Liver (tissue), 9 donors: ENCODE measurements around the gene TTLL3. TPM values are rescaled to one million over a fixed set of nuclear protein-coding genes. Genes with fewer than 3 reads are reported as not detected.

Source experiments
- DNase-seq: peaks from one replicate; pipeline ENCODE4 v3.0.0-alpha.2; 2017; ENCODE audit warnings: low spot score
- H3K27ac ChIP-seq, 2 donors: one replicate each; pipeline ENCODE4 v1.7.0; 2013; ENCODE audit warnings: inconsistent platforms in 2 of 2, low read length in 2 of 2, control low read depth in 1 of 2, low read depth in 1 of 2, mild to moderate bottlenecking in 1 of 2
- H3K27me3 ChIP-seq, 4 donors: one replicate each; pipeline versions ENCODE4 v1.6.1 to v1.7.0; 2013; ENCODE audit warnings: low read length in 3 of 4, inconsistent platforms in 1 of 4, mild to moderate bottlenecking in 1 of 4, moderate library complexity in 1 of 4; ENCODE audit not compliant: control insufficient read depth in 4 of 4, insufficient read depth in 4 of 4
- H3K36me3 ChIP-seq, 4 donors: one replicate each; pipeline versions ENCODE4 v1.6.1 to v1.7.0; 2013; ENCODE audit warnings: low read length in 3 of 4, mild to moderate bottlenecking in 3 of 4, low read depth in 1 of 4, moderate library complexity in 1 of 4; ENCODE audit not compliant: control insufficient read depth in 4 of 4, insufficient read depth in 3 of 4
- H3K4me1 ChIP-seq, 4 donors: one replicate each; pipeline versions ENCODE4 v1.6.1 to v1.7.0; 2013; ENCODE audit warnings: low read length in 3 of 4, mild to moderate bottlenecking in 3 of 4, moderate library complexity in 1 of 4; ENCODE audit not compliant: control insufficient read depth in 4 of 4, insufficient read depth in 4 of 4
- H3K4me3 ChIP-seq, 3 donors: one replicate each; pipeline versions ENCODE4 v1.6.1 to v1.7.0; 2013; ENCODE audit warnings: low read length in 3 of 3, control low read depth in 1 of 3, low read depth in 1 of 3, mild to moderate bottlenecking in 1 of 3
- H3K9ac ChIP-seq, 2 donors: one replicate each; pipeline ENCODE4 v1.7.0; 2013; ENCODE audit warnings: low read length in 2 of 2, mild to moderate bottlenecking in 2 of 2, moderate library complexity in 2 of 2, control low read depth in 1 of 2, low read depth in 1 of 2
- H3K9me3 ChIP-seq, 4 donors: one replicate each; pipeline versions ENCODE4 v1.6.1 to v1.7.0; 2013; ENCODE audit warnings: low read length in 3 of 4; ENCODE audit not compliant: control insufficient read depth in 4 of 4
- EGR1 ChIP-seq, 2 donors: IDR thresholded peaks; 2 replicates each; pipeline ENCODE4 v1.6.1; 2016 to 2018; ENCODE audit warnings: antibody characterized with exemption in 2 of 2, low read depth in 2 of 2
- FOXA1 ChIP-seq: IDR thresholded peaks from 2 replicates; pipeline ENCODE4 v1.6.1; 2016; ENCODE audit warnings: antibody characterized with exemption
- GABPA ChIP-seq, 2 donors: IDR thresholded peaks in 1 of 2; conservative IDR thresholded peaks in 1 of 2; 2 replicates each; pipeline ENCODE4 v1.6.1; 2016; ENCODE audit warnings: antibody characterized with exemption in 2 of 2, mild to moderate bottlenecking in 1 of 2, moderate library complexity in 1 of 2
- HNF4G ChIP-seq: IDR thresholded peaks from 2 replicates; pipeline ENCODE4 v1.6.1; 2016; ENCODE audit warnings: antibody characterized with exemption
- JUND ChIP-seq, 2 donors: IDR thresholded peaks; 2 replicates each; pipeline ENCODE4 v1.6.1; 2016; ENCODE audit warnings: antibody characterized with exemption in 2 of 2
- NR2F2 ChIP-seq: IDR thresholded peaks from 2 replicates; pipeline ENCODE4 v1.6.1; 2016; ENCODE audit warnings: antibody characterized with exemption
- RAD21 ChIP-seq, 2 donors: IDR thresholded peaks; 2 replicates each; pipeline ENCODE4 v1.6.1; 2016; ENCODE audit warnings: antibody characterized with exemption in 2 of 2, mild to moderate bottlenecking in 2 of 2
- RXRA ChIP-seq, 2 donors: IDR thresholded peaks; 2 replicates each; pipeline ENCODE4 v1.6.1; 2017 to 2018; ENCODE audit warnings: antibody characterized with exemption in 2 of 2, mild to moderate bottlenecking in 1 of 2
- SP1 ChIP-seq: IDR thresholded peaks from 2 replicates; pipeline ENCODE4 v1.6.1; 2018; ENCODE audit warnings: antibody characterized with exemption, mild to moderate bottlenecking
- TAF1 ChIP-seq: conservative IDR thresholded peaks from 2 replicates; pipeline ENCODE4 v1.6.1; 2016; ENCODE audit warnings: antibody characterized with exemption, mild to moderate bottlenecking
- WGBS: extraction: QIAGEN DNeasy Blood & Tissue Kit; methylation state at CpG from one replicate; pipeline ENCODE4 v1.1.7; 2013; 5-methylcytosine and 5-hydroxymethylcytosine counted together
- polyA plus RNA-seq, 2 donors: library from polyadenylated mRNA; stranded (reverse) in 1 of 2; unstranded in 1 of 2; fragments of 200-250 nt in 1 of 2; fragments of >200 nt in 1 of 2; fragmentation: Nextera tagmentation in 1 of 2; extraction: Ambion mirVana in 1 of 2; gene quantifications; one replicate each; pipeline versions ENCODE4 v1.2.1 to v1.2.3, GENCODE V29; 2013 to 2015
- total RNA-seq, 2 donors: library from RNA; depleted of rRNA; stranded (reverse); fragments of >200 nt; gene quantifications; one replicate each; pipeline ENCODE4 v1.2.3, GENCODE V29; 2014
- TF ChIP-seq, protein P1 (sequence below): IDR thresholded peaks from 2 replicates; pipeline ENCODE4 v1.6.1; 2016; ENCODE audit warnings: antibody characterized with exemption
- TF ChIP-seq, protein P2 (sequence below): IDR thresholded peaks from 2 replicates; pipeline ENCODE4 v1.6.1; 2016; ENCODE audit warnings: antibody characterized with exemption
- TF ChIP-seq, protein P3 (sequence below): fragments of 150-350 bp; IDR thresholded peaks from 2 replicates; pipeline ENCODE4 v1.5.1; 2017; ENCODE audit warnings: improper control_type of control experiment, low read depth, low read length; ENCODE audit not compliant: missing input control
- TF ChIP-seq, protein P4 (sequence below): IDR thresholded peaks from 2 replicates; pipeline ENCODE4 v1.6.1; 2016; ENCODE audit warnings: antibody characterized with exemption, mild to moderate bottlenecking
- donor health status: healthy.
- donor health status: healthy.
- donor health status: healthy.
- donor health status: healthy.
- donor health status: healthy.

The TTLL3 gene
- total and polyA plus RNA-seq, 4 donors: 2.8 to 19.6 (median 6.5) TPM

DNA sequence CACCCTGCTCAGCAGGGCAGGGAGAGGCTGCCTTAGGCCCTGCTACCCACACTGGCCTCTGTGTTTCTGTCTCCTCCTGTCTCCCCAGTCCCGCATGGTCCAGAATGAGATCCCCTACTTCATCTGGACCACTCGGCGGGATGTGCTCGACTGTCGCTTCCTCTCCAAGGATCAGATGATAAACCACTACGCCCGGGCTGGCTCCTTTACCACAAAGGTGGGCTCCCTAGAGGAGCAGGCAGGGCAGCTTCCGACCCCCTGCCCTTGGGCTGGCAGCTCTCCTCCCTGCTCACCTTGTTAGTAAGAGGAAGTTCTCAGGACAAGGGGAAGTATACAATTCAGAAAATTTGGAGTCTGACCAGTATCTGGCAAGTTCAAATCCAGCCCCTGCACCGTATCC lies 5.9 kb downstream of the TTLL3 start:
- no peak overlapping the region for H3K4me3 ChIP-seq
- no peaks in the 10 kb centered on the region for H3K27me3 ChIP-seq
- TF ChIP-seq HNF4G (no peak), EGR1 (IDR thresholded peaks at IDR 0.05; ENCODE audit: low read depth in 2 of 2) (no peak)
- TF ChIP-seq, protein P1, sequence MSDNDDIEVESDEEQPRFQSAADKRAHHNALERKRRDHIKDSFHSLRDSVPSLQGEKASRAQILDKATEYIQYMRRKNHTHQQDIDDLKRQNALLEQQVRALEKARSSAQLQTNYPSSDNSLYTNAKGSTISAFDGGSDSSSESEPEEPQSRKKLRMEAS: no peak
- WGBS: 94% methylated on average over 9 of the region's 9 CpGs
- no peak overlapping the region for H3K27ac ChIP-seq
- DNase-seq: no peak
- H3K9me3 ChIP-seq: no peaks in the 10 kb centered on the region
- H3K36me3 ChIP-seq: peaks cover 0 to 2% (median 0%) of the 10 kb centered on the region in 4 donors
- H3K9ac ChIP-seq: no peak overlapping the region
- H3K4me1 ChIP-seq: no peaks in the 10 kb centered on the region

DNA sequence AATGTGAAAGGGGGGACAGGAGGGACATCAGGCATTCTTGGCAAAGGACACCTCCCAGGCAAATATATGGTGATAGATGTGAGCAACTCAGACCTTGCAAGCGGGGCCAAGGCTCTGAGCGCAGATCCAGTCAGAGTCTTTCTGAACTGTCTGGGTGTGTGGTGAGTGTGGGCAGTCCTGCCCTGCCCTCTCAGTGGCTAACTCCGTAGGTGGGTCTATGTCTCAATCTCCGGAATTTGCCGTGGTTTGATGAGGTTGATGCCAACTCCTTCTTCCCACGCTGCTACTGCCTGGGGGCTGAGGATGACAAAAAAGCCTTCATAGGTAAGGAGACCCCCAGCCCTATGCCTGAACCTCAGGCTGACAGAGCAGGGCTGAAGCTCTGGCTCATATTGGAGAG lies 7.4 kb downstream of the TTLL3 start:
- no peak overlapping the region for H3K4me3 ChIP-seq
- no peak overlapping the region for H3K9ac ChIP-seq
- peaks cover 0 to 2% (median 0%) of the 10 kb centered on the region in 4 donors for H3K36me3 ChIP-seq
- WGBS: 93% methylated on average over 6 of the region's 6 CpGs
- H3K27me3 ChIP-seq: no peaks in the 10 kb centered on the region
- TF ChIP-seq, protein P2, sequence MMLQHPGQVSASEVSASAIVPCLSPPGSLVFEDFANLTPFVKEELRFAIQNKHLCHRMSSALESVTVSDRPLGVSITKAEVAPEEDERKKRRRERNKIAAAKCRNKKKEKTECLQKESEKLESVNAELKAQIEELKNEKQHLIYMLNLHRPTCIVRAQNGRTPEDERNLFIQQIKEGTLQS: no peak
- TF ChIP-seq NR2F2 (no peak), RAD21 (IDR thresholded peaks at IDR 0.05) (no peak), FOXA1 (no peak), HNF4G (no peak), EGR1 (IDR thresholded peaks at IDR 0.05; ENCODE audit: low read depth in 2 of 2) (no peak), GABPA (IDR thresholded peaks at IDR 0.05 in 1 of 2, conservative IDR thresholded peaks at IDR 0.05 in 1 of 2) (no peak), JUND (IDR thresholded peaks at IDR 0.05) (no peak), RXRA (IDR thresholded peaks at IDR 0.05) (no peak), SP1 (no peak), TAF1 (no peak)
- TF ChIP-seq, protein P3, sequence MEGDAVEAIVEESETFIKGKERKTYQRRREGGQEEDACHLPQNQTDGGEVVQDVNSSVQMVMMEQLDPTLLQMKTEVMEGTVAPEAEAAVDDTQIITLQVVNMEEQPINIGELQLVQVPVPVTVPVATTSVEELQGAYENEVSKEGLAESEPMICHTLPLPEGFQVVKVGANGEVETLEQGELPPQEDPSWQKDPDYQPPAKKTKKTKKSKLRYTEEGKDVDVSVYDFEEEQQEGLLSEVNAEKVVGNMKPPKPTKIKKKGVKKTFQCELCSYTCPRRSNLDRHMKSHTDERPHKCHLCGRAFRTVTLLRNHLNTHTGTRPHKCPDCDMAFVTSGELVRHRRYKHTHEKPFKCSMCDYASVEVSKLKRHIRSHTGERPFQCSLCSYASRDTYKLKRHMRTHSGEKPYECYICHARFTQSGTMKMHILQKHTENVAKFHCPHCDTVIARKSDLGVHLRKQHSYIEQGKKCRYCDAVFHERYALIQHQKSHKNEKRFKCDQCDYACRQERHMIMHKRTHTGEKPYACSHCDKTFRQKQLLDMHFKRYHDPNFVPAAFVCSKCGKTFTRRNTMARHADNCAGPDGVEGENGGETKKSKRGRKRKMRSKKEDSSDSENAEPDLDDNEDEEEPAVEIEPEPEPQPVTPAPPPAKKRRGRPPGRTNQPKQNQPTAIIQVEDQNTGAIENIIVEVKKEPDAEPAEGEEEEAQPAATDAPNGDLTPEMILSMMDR: no peak
- TF ChIP-seq, protein P4, sequence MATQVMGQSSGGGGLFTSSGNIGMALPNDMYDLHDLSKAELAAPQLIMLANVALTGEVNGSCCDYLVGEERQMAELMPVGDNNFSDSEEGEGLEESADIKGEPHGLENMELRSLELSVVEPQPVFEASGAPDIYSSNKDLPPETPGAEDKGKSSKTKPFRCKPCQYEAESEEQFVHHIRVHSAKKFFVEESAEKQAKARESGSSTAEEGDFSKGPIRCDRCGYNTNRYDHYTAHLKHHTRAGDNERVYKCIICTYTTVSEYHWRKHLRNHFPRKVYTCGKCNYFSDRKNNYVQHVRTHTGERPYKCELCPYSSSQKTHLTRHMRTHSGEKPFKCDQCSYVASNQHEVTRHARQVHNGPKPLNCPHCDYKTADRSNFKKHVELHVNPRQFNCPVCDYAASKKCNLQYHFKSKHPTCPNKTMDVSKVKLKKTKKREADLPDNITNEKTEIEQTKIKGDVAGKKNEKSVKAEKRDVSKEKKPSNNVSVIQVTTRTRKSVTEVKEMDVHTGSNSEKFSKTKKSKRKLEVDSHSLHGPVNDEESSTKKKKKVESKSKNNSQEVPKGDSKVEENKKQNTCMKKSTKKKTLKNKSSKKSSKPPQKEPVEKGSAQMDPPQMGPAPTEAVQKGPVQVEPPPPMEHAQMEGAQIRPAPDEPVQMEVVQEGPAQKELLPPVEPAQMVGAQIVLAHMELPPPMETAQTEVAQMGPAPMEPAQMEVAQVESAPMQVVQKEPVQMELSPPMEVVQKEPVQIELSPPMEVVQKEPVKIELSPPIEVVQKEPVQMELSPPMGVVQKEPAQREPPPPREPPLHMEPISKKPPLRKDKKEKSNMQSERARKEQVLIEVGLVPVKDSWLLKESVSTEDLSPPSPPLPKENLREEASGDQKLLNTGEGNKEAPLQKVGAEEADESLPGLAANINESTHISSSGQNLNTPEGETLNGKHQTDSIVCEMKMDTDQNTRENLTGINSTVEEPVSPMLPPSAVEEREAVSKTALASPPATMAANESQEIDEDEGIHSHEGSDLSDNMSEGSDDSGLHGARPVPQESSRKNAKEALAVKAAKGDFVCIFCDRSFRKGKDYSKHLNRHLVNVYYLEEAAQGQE: no peak
- TF ChIP-seq, protein P1: no peak
- DNase-seq: no peak
- no peaks in the 10 kb centered on the region for H3K9me3 ChIP-seq
- no peak overlapping the region for H3K27ac ChIP-seq
- H3K4me1 ChIP-seq: no peaks in the 10 kb centered on the region
